Measurements from ENCODE around the gene OSTN. TPM values are rescaled to one million over a fixed set of nuclear protein-coding genes. Genes with fewer than 3 reads are reported as not detected.
"Not testable (repeated sequence)": the region's sequence is repeated elsewhere in the genome, so short reads cannot be mapped to it uniquely, and the experiment has no call there.

OSTN gene
- total RNA-seq, 4 donors from 2014 or later, result not detected

DNA sequence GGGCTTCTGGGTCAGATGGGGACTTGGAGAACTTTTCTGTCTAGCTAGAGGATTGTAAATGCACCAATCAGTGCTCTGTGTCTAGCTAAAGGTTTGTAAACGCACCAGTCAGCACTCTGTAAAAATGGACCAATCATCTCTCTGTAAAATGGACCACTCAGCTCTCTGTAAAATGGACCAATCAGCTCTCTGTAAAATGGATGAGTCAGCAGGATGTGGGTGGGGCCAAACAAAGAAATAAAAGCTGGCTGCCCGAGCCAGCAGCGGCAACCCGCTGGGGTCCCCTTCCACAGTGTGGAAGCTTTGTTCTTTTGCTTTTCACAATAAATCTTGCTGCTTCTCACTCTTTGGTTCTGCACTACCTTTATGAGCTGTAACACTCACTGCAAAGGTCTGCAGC, 6.8 kb upstream of the OSTN start:
- intact Hi-C loops (cut with DNase I); H3K4me3 ChIP-seq; H3K27me3 ChIP-seq; H3K36me3 ChIP-seq; H3K4me1 ChIP-seq; H3K9me3 ChIP-seq; DNase-seq (ENCODE audit: extremely low spot score); H3K27ac ChIP-seq (replicated peaks in 1 of 4): not testable (repeated sequence)
- 81% methylated on average over 4 of the region's 4 CpGs for WGBS

DNA sequence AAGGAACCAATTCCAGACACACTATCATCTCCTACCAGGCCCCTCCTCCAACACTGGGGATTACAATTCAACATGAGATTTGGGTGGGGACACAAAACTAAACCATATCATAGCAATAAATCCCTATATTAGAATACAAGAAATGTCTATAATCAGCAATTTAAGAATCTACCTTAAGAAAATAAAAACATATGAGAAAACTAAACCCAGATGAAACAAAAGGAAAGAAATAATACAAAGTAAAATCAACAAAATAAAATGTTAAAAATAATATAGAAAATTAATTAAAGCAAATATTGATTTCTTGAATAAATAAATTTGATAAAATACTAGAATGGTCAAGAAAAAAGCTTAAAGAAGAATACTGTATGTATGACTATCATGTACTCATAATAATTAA, 6.1 kb upstream of the OSTN start:
- TF ChIP-seq POLR2A (IDR thresholded peaks at IDR 0.05; ENCODE audit: low read depth) (no peak), POLR2AphosphoS5 (IDR thresholded peaks at IDR 0.05) (no peak)
- intact Hi-C loops (cut with DNase I), result no loop called here
- Histone ChIP-seq H3K4me1 (no peaks in the 10 kb centered on the region), H3K9me3 (no peaks in the 10 kb centered on the region), H3K27me3 (no peaks in the 10 kb centered on the region), H3K4me3 (no peak overlapping the region), H3K27ac (replicated peaks in 1 of 4) (no peak overlapping the region), H3K36me3 (no peaks in the 10 kb centered on the region)
- no peak for DNase-seq (ENCODE audit: extremely low spot score)

DNA sequence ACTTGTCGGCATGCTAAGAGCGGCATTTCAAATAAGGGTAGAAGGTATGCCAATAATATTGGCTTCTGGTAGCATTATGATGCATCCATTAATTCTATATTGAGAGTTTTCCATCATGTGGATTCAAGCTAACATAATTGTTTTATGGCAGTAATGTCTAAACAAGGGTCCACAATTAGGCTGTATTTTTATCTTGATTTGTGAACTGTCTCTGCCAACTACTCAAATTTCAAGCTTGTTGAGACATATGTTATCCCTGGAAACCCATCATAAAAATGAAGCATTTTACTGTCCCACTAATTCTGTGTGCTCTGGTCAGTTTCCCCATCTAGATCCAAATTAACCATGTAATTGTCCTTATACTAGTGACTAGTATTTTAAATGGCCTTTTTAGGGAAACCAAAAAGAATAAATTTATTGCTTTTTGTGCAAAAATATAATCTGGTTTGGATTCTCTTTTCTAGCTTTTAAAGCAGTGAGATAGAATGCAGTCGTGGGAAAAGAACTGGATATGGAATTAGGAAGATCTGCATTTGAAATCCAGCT, 1.2 kb upstream of the OSTN start:
- H3K9me3 ChIP-seq, result no peaks in the 10 kb centered on the region
- 81% methylated on average over 3 of the region's 3 CpGs for WGBS
- no peaks in the 10 kb centered on the region for H3K27me3 ChIP-seq
- no peak overlapping the region for H3K4me3 ChIP-seq
- TF ChIP-seq POLR2A (IDR thresholded peaks at IDR 0.05; ENCODE audit: low read depth) (no peak), POLR2AphosphoS5 (IDR thresholded peaks at IDR 0.05) (no peak), EP300 (IDR thresholded peaks at IDR 0.05) (no peak)
- TF ChIP-seq, protein P1, sequence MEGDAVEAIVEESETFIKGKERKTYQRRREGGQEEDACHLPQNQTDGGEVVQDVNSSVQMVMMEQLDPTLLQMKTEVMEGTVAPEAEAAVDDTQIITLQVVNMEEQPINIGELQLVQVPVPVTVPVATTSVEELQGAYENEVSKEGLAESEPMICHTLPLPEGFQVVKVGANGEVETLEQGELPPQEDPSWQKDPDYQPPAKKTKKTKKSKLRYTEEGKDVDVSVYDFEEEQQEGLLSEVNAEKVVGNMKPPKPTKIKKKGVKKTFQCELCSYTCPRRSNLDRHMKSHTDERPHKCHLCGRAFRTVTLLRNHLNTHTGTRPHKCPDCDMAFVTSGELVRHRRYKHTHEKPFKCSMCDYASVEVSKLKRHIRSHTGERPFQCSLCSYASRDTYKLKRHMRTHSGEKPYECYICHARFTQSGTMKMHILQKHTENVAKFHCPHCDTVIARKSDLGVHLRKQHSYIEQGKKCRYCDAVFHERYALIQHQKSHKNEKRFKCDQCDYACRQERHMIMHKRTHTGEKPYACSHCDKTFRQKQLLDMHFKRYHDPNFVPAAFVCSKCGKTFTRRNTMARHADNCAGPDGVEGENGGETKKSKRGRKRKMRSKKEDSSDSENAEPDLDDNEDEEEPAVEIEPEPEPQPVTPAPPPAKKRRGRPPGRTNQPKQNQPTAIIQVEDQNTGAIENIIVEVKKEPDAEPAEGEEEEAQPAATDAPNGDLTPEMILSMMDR (IDR thresholded peaks at IDR 0.05), result no peak
- H3K27ac ChIP-seq (replicated peaks in 1 of 4), result no peak overlapping the region
- intact Hi-C loops (cut with DNase I), result no loop called here
- no peaks in the 10 kb centered on the region for H3K4me1 ChIP-seq
- no peaks in the 10 kb centered on the region for H3K36me3 ChIP-seq
- no peak for DNase-seq (ENCODE audit: extremely low spot score)

DNA sequence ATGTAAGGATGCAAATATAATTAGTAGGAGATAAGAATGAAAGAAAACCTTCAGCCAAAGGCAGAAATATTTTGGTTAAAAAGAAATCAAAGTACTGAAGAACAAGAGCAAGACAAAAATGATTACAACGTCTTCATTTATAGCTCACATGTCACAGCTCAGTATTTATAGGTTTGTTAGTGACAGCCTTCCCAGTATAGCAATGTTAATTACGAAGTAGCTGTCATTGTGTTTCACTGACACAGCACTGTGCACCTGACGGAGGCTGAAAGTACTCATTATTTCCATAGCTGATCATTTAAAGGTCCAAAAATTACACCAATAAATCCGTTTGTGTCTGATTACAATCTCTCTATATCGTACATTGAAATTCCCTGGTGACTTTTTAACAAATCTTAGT, 561 bp upstream of the OSTN start:
- no peak for DNase-seq (ENCODE audit: extremely low spot score)
- H3K9me3 ChIP-seq, result no peaks in the 10 kb centered on the region
- H3K36me3 ChIP-seq, result no peaks in the 10 kb centered on the region
- TF ChIP-seq, protein P1 (IDR thresholded peaks at IDR 0.05), result no peak
- no peak for TF ChIP-seq POLR2A (IDR thresholded peaks at IDR 0.05; ENCODE audit: low read depth)
- no peak for TF ChIP-seq POLR2AphosphoS5 (IDR thresholded peaks at IDR 0.05)
- no peak for TF ChIP-seq EP300 (IDR thresholded peaks at IDR 0.05)
- intact Hi-C loops (cut with DNase I), result no loop called here
- no peaks in the 10 kb centered on the region for H3K27me3 ChIP-seq
- WGBS, result 63% methylated on average over 5 of the region's 5 CpGs
- no peak overlapping the region for H3K27ac ChIP-seq (replicated peaks in 1 of 4)
- H3K4me3 ChIP-seq, result no peak overlapping the region
- no peaks in the 10 kb centered on the region for H3K4me1 ChIP-seq

DNA sequence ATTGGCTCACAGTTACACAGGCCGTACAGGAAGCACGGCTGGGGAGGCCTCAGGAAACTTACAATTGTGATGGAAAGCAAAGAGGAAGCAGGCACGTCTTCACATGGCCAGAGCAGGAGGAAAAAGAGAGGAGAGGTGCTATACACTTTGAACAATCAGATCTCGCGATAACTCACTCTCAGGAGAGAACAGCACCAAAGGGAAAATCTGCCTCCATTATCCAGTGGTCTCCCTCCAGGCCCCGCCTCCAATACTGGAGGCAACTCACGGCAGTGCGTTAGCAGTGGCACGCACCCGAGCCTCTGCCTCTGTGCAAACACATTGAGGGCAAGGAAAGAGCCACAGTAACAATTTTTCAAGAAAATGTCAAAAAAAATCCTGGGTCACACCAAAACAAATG, 11.0 kb downstream of the OSTN start:
- WGBS, result 92% methylated on average over 10 of the region's 10 CpGs
- no peak for DNase-seq (ENCODE audit: extremely low spot score)
- Histone ChIP-seq H3K4me1 (no peaks in the 10 kb centered on the region), H3K36me3 (no peaks in the 10 kb centered on the region), H3K27ac (replicated peaks in 1 of 4) (no peak overlapping the region), H3K27me3 (no peaks in the 10 kb centered on the region), H3K9me3 (no peaks in the 10 kb centered on the region), H3K4me3 (no peak overlapping the region)
- no peak for TF ChIP-seq POLR2A (IDR thresholded peaks at IDR 0.05; ENCODE audit: low read depth)
- TF ChIP-seq, protein P1 (IDR thresholded peaks at IDR 0.05), result no peak
- TF ChIP-seq EP300 (IDR thresholded peaks at IDR 0.05), result no peak
- no peak for TF ChIP-seq POLR2AphosphoS5 (IDR thresholded peaks at IDR 0.05)
- intact Hi-C loops (cut with DNase I), result no loop called here

DNA sequence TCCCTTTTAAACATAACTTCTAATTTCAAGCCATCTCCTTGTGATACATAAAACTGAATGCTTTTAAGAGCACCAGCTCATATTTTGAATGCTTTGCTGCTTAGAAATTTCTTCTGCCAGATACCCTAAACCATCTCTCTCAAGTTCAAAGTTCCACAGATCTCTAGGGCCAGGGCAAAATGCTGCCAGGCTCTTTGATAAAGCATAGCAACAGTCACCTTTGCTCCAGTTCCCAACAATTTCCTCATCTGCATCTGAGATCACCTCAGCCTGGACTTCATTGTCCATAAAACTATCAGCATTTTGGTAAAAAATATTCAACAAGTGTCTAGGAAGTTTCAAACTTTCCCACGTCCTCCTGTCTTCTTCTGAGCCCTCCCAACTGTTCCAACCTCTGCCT, 17.5 kb downstream of the OSTN start:
- no peaks in the 10 kb centered on the region for H3K4me1 ChIP-seq
- H3K9me3 ChIP-seq, result no peaks in the 10 kb centered on the region
- H3K4me3 ChIP-seq, result no peak overlapping the region
- TF ChIP-seq POLR2A (IDR thresholded peaks at IDR 0.05; ENCODE audit: low read depth) (no peak), POLR2AphosphoS5 (IDR thresholded peaks at IDR 0.05) (no peak), EP300 (IDR thresholded peaks at IDR 0.05) (no peak)
- TF ChIP-seq, protein P1 (IDR thresholded peaks at IDR 0.05), result no peak
- H3K27me3 ChIP-seq, result no peaks in the 10 kb centered on the region
- no peak for DNase-seq (ENCODE audit: extremely low spot score)
- WGBS, result 70% methylated on average over 1 of the region's 1 CpG
- no peak overlapping the region for H3K27ac ChIP-seq (replicated peaks in 1 of 4)
- intact Hi-C loops (cut with DNase I), result no loop called here
- H3K36me3 ChIP-seq, result no peaks in the 10 kb centered on the region
